GOT3 (cell line): ENCODE results near the gene RBBP5.
A peak's percentile ranks its signal among the peaks of the same experiment; 100 is the strongest.

Source experiments
- DNase-seq: peaks from one replicate; lab custom pipeline; 2025; ENCODE audit warnings: mixed read lengths; lab: John Stamatoyannopoulos, UW

The RBBP5 gene

GRCh38 chr1:205074084-205074483, 47.7 kb downstream of the RBBP5 start:
- DNase-seq, result no peak

DNA sequence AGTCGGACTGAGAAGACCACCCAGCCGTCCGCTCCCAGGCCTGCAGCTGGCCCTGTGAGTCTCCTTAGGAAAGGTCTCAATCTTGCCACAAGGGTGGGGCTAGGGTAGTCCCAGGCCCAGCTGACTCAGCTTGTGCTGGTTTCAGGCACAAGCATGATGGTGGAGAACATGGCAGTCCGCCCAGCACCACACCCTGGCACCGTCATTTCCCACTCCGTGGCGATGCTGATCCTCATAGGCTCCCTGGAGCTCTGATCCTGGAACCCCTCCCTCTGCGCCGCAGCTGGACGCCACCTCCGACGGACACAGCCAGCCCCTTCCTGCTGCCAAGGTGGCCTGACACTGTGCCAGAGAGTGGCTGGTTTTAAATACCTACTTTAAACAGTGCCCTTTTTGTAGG, 48.3 kb downstream of the RBBP5 start:
- DNase-seq, result no peak

GRCh38 chr1:205072881-205073280, 48.9 kb downstream of the RBBP5 start:
- DNase-seq, result no peak

GRCh38 chr1:205072286-205072685, 49.5 kb downstream of the RBBP5 start:
- DNase-seq, result no peak

- DNase-seq, result no peak
These were observed 50.0 kb downstream of the RBBP5 start for GRCh38 chr1:205071801-205072200.

DNA sequence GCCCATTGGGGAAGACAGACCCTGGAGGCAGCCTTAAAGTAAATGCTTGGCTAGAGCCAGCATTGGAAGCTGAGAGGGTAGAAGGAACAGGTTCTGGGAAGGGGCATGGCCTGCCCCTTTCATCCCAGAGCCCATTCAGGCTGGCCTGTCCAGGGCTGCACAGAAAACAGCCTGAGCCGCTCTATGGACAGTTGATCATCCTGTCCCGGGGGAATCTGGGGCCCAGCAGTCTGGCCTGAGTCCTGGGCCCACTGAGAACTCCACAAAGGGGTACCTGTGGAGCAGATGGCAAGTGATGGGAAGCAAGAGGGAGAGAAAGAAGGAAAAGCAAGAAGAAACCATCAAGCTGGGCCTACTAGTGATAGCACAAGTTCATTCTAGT, 50.8 kb downstream of the RBBP5 start:
- DNase-seq, result no peak

GRCh38 chr1:205069371-205070125, 52.2 kb downstream of the RBBP5 start:
- DNase-seq, result no peak

GRCh38 chr1:205068457-205069040, 53.2 kb downstream of the RBBP5 start:
- DNase-seq, result no peak

DNA sequence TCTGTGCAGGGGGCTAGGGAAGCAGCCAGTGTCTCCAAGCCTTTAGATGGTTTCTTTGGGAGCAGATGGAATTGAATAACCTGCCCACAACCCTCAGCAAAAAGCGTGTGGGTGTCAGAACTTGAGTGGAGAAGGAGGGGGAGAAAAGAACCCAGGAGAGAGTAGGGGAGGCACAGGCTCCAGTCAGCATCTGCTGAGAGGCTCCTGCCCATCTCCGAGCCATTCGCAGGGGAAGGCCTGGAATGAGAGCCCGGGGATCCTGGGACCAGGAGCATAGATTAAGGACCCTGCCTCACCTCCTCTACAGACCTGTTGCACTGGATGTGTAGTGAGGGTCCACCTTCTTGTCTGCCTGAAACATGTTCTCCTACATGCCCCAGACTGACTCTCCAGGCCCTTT, 53.8 kb downstream of the RBBP5 start:
- DNase-seq, result no peak

- DNase-seq, result no peak
These were observed 54.7 kb downstream of the RBBP5 start for GRCh38 chr1:205067031-205067430.

- no peak for DNase-seq
These were observed 55.5 kb downstream of the RBBP5 start for GRCh38 chr1:205066141-205066818.

DNA sequence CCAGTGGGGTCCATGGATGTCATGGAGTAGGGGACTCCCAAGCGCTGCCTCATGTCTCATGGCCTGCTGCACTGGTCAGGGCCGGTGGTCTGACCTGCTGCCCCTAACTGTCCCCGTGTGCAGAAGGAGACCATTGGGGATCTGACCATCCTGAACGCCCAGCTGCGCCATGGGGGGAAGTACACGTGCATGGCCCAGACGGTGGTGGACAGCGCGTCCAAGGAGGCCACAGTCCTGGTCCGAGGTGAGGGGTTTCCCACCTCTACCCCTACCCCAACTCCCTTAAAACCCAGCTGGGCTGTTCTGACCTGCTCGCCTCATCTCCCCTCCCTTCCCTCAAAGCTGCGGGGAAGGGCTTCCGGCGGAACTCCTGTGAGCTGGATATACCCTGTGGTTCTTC, 56.1 kb downstream of the RBBP5 start:
- no peak for DNase-seq

DNA sequence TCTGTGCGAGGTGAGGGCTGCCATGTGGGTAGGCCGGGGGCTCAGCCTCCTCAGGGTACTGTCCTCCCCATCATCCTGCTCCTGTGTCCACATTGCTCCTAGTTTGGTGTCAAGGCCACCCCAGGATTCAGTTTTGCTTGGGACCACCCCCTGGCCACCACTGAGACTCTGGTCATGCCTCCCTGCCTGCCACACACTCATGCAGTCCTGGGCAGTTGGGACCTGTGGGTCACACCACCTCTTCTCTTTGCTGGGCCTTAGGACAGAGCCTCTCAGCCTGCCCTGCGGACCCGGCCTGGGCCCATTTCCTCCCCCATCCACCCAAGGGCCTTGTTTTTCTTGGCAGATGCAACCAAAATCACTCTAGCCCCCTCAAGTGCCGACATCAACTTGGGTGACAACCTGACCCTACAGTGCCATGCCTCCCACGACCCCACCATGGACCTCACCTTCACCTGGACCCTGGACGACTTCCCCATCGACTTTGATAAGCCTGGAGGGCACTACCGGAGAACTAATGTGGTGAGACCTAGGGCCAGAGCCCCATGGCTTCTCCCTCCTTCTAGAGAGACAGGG, 56.9 kb downstream of the RBBP5 start:
- DNase-seq, result no peak

DNA sequence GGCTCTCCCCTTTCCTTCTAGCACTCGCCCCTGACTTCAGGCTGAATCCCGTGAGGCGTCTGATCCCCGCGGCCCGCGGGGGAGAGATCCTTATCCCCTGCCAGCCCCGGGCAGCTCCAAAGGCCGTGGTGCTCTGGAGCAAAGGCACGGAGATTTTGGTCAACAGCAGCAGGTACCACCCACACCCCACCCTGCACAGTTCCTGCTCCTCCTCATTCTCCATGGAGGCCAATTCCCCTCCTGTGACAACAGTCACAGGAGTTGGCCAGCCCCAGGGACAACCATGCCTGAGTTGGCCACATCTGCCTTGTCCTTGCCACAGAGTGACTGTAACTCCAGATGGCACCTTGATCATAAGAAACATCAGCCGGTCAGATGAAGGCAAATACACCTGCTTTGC, 57.5 kb downstream of the RBBP5 start:
- DNase-seq, result no peak

- DNase-seq, result no peak
These were observed 58.9 kb downstream of the RBBP5 start for GRCh38 chr1:205062895-205063294.

DNA sequence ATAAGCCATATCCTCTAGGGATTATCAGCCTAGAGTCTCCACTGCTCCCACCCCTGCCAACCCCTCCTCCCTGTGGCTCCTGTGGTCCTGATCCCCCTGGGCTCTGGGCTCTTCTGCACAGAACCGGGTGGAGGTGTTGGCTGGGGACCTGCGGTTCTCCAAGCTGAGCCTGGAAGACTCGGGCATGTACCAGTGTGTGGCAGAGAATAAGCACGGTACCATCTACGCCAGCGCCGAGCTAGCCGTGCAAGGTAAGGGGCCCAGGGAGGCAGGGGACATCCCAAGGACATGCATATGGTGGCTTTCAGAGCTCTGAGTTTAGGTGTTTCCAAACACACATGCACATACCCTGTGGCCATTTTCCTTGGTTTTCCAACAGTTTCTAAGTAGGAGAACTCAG, 59.5 kb downstream of the RBBP5 start:
- no peak for DNase-seq

DNA sequence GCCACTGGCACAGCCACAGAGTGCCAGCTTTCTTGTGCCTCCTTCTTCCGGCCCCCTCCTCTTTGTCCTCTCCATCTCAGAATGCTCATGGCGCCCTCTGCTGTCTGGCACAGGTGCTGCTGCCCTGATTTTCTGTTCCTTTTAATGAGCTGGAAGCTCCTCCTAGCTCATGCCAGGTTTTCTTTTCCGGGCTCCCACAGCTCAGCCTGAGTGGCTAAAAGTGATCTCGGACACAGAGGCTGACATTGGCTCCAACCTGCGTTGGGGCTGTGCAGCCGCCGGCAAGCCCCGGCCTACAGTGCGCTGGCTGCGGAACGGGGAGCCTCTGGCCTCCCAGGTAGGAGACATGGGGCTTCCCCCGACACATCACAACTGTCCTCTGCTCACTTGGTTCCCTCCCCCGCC, 60.1 kb downstream of the RBBP5 start:
- peak; percentile 12 for DNase-seq

DNA sequence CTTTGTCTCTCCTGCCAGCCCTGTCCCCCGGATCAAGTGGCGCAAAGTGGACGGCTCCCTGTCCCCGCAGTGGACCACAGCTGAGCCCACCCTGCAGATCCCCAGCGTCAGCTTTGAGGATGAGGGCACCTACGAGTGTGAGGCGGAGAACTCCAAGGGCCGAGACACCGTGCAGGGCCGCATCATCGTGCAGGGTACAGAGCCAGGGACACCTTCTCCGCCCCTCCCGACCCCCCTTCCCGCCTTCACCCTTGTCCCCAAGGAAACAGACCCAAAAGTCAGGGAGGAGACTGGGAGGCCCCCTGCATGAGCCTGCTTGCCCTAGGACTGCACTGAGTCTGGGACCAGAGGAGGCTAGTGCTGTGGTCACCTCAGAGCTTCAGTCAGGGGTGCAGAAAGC, 60.6 kb downstream of the RBBP5 start:
- no peak for DNase-seq

GRCh38 chr1:205060746-205061145, 61.0 kb downstream of the RBBP5 start:
- DNase-seq, result no peak

- DNase-seq, result no peak
These were observed 62.1 kb downstream of the RBBP5 start for GRCh38 chr1:205059660-205060059.

DNA sequence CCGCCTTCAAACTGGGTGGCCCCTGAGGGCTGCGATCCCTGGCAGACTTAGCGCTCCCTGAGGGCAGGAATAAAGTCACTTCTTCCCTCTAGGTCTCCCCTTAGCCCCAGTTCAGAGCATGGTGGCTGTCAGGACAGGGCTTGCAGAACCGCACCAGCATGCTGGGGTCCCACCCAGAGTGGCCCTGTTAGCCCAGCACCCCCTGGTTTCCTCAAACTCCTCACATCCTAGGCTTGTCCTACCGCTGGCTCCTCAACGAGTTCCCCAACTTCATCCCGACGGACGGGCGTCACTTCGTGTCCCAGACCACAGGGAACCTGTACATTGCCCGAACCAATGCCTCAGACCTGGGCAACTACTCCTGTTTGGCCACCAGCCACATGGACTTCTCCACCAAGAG, 62.9 kb downstream of the RBBP5 start:
- DNase-seq, result no peak

- DNase-seq, result no peak
These were observed 63.8 kb downstream of the RBBP5 start for GRCh38 chr1:205057808-205058575.
